Urothelium cell line (cell line): ENCODE measurements around the gene CD58.
"Not testable (repeated sequence)": the region's sequence is repeated elsewhere in the genome, so short reads cannot be mapped to it uniquely, and the experiment has no call there.

Source experiments
- DNase-seq: peaks from one replicate; pipeline ENCODE4 v3.0.0; 2011; ENCODE audit warnings: low spot score, mixed read lengths
- FAIRE-seq: peaks from 2 replicates; lab custom pipeline; 2011; peaks lifted over from hg19 to GRCh38; lab: Jason Lieb, UNC

Gene CD58

DNA sequence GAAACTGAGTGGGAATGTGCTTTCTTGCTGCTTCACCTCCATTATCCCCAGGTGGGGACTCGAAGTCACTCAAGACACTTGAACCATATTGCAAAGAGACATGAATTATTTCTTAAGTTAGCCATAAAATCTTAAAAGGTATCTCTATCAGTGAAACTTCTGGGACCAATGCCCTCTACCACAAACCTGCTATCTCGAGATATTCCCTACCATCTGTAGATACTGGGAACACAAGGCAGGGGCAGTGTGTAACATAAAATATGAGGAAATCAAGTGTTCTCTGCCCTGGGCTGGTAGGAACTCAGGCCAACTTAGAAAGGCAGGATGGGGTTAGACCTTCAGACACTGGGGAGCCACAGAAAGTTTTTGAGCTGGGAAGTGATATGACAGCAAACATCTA lies 1.3 kb upstream of the CD58 start:
- FAIRE-seq: no peak
- DNase-seq: no peak

DNA sequence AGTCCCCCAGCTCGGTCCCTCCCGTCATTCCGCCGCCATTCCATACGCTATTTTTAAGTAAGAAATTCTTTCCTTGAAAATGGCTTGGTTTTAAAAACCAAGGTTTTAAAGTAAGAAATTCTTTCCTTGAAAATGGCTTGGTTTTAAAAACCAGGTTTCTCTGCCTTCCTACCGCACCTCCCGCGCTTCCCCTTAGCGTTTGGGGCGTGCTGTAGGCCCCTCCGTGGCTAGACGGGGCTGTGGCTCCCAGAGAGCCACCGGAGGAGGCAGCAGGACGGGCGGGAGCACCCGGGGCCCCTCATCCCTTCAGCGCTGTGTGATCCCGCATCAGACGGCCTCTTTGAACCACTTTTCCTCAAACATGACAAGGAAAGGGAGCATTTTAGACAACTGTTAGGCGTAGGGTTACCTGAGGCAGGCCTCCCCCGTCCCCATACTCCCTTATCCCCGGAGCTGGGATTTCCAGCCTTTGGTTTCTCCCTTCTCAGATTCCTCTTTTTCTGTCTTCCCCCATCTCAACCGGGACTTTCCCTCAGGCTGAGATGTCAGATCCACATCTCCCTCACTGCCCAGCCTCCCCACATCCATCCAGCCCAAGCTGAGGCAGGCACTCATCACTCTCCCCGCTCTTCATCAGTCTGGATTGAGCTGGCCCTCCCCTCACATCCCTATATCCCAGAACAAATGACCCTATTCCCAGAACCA lies 541 bp upstream of the CD58 start:
- FAIRE-seq (no peak), DNase-seq (no peak)

DNA sequence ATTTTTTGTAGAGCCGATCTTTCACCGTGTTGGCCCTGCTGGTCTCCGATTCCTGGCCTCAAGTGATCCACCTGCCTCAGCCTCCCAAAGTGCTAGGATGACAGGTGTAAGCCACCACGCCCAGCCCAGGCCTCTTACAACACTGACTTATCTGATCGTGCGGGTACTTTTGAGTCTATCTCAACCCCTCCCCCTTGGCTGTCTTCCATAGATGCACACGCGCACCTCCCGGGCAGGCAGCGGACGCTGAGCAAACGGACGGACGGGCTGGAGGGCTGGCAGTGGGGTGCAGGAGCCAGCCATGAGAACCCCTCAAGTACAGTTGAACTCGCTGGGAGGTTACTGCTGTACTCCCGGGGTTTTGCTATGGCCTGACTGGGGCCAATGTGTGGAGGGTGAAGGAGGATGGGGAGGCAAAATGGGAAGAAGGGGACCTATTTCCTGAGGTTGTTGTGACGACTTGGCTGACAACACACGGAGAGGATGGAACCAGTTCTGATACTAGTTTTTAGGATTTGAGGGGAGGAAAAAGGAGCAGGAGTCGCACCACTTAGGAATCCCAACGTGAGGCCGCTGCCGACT lies 959 bp downstream of the CD58 start:
- peak; percentile 50 for DNase-seq
- FAIRE-seq: no peak

DNA sequence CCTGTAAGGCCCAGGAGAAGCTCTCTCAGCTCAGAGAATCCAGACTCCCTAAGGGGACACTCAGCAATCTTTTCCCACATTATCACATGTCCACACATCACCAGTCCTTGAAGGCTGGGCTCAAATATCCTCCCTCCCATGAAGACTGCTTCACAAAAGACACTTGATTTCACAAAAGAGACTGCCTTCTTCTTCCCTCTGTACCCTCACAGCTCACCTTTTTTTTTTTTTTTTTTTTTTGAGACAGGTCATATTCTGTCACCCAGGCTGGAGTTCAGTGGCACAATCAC lies 1.5 kb downstream of the CD58 start:
- FAIRE-seq: no peak

DNA sequence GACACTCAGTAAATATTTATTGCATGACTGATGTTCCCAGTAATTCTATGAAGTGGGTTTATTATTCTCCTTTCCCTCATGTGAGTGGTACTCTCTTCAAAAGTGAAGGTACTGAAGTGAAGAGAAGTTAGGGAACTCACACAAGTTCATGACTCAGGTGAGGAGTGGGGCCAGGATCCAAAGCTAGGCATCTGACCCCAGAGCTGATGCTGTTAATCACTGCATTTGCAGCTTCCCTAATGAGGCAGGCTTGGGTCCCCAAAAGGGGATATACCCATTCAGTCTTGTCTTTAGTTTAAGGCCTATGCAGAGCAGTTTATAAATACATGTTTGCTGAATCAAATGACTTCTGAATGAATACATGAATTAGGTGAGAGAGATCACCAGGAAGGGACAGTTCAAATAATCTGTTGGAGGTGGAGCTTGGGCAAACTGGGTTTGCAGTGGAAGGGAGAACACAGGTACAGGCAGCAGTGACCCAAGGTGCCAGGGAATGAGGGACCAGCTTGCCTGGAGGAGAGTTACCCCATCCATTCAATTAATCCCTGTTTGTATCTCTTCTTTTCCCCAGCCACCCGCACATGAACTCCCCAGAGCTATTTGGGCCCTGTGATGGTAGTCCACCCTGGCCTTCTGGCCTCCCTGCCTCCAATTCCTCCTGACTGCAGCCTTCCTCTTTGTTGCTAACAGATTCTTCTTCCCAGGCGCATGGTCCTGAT lies 2.0 kb downstream of the CD58 start:
- DNase-seq: no peak
- FAIRE-seq: no peak

More for the DNA sequence above, 1.5 kb downstream of the CD58 start:
- no peak for DNase-seq

DNA sequence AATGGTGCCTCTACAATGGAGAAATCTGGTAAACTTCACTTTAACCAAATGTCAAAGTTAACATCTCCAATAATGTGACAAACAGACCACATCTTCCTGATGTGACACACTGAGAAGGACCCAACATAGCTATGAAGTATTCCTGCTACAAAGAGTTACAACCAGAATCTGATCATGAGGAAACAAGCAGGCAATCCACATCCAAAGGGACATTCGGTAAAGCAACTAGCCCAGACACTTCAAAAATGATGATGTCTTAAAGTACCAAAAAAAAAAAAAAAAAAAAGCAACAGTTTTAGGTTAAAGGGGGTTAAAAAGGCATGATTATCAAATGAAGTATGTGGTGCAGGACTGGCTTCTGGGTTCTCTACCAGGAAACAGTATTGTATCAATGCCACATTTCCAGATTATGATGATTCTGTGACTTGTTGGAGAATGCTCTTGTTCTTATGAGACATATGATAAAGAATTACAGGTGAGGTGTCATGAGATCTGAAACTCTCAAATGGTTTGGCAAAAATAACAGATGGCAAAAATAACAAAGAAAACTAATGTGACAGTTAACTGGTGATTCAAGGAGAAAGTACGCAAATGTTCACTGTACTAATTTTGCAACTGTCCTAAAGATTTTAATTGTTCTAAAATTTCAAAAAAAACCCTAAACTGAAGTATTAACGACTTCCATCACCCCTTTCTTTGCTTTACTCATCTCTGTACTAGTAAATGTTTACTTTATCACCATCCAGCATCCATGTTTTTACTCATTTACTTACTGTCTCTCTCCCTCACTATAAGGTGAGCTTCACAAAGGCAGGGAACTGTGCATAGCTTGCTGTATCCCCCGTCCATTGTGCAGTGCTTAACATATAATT lies 2.8 kb downstream of the CD58 start:
- DNase-seq (no peak), FAIRE-seq (no peak)

DNA sequence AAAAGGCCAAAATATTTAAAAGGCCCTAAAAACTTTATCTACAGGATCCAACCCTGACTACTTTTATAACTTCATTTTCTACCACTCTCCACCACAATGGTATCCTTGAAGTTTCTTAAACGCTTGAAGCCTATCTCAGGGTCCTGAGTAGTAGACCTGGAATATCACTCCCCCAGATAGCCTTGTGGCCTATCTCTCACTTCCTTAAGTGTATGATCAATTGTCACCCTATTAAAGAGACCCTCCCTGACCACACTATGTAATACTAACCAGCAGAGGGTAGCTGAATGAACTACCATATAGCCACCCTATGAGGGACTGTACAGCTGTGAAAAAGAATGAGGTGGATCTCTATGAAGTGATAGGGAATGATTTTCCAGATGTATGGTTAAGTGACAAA lies 5.6 kb downstream of the CD58 start:
- no peak for FAIRE-seq

DNA sequence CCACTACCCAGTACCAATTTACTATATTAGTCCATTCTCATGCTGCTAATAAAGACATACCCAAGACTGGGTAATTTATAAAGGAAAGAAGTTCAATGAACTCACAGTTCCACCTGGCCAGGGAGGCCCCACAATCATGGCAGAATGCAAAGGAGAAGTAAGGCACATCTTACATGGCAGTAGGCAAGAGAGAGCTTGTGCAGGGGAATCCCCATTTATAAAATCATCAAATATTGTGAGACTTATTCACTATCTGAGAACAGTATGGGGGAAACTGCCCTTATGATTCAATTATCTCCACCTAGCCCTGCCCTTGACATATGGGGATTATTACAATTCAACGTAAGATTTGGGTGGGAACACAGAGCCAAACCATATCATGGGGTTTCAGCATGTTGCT lies 6.4 kb downstream of the CD58 start:
- FAIRE-seq (no peak), DNase-seq (no peak)

More for the DNA sequence above, 5.6 kb downstream of the CD58 start:
- no peak for DNase-seq

DNA sequence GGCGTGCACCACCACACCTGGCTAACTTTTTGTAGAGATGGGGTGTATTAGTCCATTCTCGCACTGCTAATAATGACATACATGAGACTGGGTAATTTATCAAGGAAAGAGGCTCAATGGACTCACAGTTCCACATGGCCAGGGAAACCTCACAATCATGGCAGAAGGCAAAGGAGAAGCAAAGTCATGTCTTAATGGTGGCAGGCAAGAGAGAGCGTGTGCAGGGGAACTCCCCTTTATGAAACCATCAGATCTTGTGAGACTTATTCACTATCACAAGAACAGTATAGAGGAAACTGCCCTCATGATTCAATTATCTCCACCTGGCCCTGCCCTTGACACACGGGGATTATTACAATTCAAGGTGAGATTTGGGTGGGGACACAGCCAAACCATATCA lies 8.4 kb downstream of the CD58 start:
- FAIRE-seq, DNase-seq: not testable (repeated sequence)

DNA sequence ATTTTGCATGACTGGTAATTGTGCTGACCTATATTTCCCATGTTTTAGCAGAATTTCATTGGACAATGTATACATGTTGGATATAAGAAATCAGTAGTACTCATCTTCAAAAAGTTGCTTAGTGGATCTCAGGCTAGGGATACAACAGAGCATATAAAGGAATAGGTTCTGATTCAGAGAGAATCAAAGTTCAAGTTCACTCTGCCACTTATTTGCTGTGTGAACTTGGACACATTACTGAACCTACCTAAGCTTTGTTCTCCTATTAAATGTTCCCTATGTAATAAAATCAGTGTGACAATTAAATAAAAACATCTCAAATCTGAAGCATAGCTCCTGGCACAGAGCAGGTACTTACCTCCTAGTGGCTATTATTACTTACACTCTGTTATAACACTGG lies 9.3 kb downstream of the CD58 start:
- DNase-seq (no peak), FAIRE-seq (no peak)

DNA sequence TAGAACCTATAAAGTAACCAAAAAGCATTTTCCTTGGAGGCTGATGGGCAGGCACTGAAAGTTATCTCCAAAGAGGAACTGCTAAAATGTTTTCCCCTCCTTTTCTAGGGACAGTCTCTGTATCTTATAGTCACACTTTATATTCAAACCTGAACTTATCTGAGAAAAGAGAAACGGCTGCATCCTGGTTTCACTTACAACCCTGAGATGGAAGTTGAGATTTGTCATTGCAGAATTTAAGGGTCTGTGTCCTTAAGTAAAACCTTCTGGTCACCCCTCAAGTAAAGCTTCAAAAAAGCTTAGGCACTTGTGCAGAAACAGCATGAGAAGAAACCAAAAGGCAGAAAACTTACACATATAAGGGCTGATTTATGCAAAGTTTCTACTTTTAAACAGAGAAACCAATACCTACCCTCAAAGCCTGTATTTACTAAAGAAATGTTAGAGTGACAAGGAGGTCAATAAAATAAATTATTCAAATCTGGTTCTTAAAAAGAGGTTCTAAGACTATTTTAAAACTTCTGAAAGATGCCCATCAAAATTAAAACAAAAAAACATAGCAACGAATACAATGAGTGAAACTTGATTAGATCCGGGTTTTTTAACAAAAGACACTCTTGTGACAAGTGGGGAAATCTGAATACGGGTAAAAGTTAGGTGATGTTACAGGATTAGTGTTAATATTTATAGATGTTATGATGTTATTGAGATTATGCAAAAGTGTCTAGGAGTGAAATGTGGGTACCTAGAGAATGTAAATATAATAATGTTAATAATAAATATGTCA lies 9.9 kb downstream of the CD58 start:
- no peak for FAIRE-seq

DNA sequence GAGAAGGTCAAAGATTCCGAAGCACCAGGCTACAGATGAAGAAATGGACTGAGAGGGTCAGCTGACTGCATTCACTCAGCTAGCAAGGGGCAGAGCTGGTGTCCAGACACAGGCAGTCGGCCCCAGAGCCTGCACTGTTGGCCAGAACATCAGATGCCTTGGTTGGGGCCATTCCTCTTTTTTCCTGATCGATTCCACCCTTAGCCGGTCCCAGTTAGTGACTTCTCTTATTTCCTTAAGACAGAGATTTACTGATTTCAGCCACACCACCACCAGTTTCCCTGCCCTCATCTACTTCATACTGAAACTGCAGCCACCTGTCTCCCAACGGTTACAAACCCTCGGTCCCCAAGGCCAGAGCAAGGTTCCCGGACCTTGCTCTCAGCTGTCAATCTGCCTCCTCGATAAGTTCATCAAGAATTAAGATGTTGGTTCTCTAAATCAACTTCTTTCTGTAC lies 11.5 kb downstream of the CD58 start:
- no peak for FAIRE-seq

More for the DNA sequence above, 9.9 kb downstream of the CD58 start:
- no peak for DNase-seq

DNA sequence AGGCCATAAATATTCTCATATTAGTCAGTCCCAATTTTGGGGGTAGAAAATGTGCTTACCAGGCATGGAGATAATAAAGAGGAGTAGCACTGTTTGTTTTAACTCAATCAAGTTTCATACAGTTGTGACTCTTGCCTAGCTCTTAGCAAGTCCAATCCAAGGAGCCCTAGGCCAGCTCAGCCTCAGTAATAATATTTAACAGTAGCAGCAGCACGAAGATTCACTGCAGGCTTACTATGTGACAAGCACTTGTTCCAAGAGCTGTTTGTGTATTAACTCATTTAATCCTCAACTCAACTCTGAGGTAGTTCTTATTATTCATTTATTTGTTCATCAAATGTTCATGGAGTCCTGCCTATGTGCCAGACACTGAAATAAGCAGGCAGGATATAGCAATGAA lies 12.3 kb downstream of the CD58 start:
- DNase-seq (no peak), FAIRE-seq (no peak)

More for the DNA sequence above, 11.5 kb downstream of the CD58 start:
- DNase-seq: no peak

DNA sequence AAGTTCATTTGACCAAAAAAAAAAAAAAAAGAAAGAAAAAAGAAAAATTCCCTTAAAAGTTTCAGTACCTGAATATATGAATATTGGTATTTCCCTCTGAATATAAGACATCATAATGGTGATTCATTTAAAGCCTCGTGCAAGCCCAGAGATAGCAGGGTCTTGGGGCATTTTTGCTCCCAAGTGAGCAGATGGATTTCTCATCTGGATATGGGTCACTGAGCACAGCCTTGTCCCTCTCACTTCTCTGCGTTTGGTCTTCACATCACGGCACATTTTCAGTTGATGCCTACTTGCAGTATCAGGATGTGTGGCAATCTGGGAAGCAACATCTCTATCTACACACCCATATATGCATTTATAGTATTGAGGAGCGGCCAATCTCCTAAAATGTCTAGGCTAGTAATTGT lies 12.7 kb downstream of the CD58 start:
- FAIRE-seq (no peak), DNase-seq (no peak)

DNA sequence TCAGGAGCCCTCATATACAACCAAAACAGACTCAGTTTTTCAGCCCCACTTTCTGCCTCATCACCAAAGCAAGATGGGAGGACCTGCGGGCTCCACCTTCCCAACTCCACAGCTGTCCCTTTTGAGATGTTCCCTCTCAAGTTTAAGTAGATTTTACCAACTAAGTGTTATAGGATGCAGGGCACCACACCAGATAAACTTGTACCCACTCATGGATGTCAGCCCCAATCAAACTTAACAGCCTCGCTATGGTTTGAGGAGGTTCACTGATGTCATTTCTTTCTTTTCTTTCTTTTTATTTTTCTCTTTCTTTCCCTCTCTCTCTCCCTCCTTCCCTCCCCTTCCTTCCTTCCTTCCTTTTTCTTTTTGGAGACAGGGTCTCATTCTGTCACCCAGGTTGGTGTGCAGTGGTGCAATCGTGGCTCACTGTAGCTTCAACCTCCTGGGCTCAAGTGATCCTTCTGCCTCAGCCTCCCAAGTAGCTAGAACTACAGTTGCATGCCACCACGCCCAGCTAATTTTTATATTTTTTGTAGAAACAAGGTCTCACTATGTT lies 13.4 kb downstream of the CD58 start:
- FAIRE-seq: no peak

DNA sequence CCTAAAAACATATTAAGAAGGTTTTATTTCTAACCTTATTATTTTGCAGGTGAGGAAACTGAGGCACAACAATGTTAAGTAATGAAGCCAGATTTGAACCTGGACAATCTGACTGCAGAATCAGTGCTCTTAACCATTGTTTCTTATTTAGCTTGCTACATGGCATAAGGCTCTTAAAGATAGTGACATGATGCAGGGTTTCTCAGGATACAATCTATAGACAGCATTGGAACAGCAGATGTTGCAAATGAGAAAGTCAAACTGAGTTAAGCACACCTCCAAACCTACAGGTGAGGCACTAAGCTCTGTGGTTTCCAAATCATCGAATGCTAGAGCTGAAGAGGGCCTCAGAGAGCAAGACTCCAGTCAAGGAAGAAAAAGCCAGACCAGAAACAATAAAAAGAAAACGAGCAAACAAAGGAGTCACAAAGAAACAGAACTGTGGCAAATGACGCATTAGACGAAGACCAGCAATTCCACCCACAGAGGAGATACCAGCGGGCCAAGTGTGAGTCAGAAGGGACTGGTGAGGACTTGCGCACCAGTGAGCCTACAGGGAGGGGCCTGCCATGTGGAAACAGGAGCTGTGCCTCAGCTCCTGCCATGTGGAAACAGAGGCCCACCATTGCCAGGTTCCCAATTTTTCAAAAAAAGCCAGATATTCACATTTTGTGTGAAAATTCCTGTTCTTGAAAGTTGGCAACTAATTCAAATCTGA lies 14.4 kb downstream of the CD58 start:
- DNase-seq (peak; percentile 94), FAIRE-seq (no peak)

More for the DNA sequence above, 13.4 kb downstream of the CD58 start:
- no peak for DNase-seq

DNA sequence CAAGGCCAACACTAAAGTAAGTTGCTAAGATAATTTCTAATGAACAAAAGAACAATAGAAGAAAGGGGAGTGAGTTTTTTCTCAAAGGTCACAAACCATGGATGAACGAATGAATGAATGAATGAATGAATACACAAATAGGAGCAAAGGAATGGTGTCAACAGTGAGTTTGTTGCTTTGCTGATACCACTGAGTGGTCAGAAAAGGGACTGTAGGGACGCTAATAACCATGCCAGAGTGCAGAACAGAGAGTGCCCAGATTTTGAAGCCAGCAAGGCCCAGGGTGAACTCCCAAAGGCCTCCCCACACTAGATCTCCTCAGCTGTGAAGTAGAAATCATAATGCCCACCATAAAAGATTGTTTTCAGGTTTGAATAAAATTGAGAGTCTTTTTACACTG lies 15.9 kb downstream of the CD58 start:
- DNase-seq: no peak
- no peak for FAIRE-seq

DNA sequence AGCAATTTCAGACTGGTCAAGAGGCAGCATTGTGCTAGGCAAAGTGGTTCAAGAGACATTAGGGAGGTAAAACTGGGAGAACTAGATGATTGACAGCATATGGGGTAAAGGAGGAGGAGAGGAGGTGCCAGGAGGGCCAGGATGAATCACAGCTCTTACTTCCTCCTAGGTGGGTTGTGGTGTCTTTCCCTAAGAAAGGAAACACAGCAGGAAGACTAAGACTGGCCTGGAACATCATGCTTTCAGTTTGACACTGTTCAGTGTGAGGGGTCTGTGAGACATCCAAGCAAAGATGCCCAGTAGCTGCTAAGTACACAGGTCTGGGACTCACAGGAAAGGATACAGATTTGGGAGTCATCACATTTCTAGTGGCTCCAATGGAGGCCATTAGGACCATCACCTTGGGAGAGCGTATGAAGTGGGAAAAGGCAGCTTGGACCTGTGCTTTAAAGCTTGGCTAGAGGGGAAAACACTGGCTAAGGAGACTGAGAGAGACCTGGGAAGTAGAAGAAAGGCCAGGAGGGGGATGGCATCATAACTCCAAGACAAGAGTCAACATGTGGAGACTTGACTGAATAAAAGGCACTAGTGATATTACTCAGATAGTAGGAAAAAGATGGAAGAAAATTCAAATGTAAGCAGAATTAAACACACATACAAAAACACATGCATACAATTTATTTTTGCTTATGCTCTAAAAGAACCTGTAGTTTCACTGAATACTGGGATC lies 17.3 kb downstream of the CD58 start:
- no peak for FAIRE-seq

More for the DNA sequence above, 17.3 kb downstream of the CD58 start:
- no peak for DNase-seq
